C4-2B (cell line): Measurements from ENCODE around the gene KCNAB1.

ENCODE experiments used
- CTCF ChIP-seq: fragments of 450-650 bp; conservative IDR thresholded peaks from 2 replicates; pipeline ENCODE4 v1.5.1; 2017; ENCODE audit warnings: mild to moderate bottlenecking
- ZFX ChIP-seq: fragments of 450-650 bp; IDR thresholded peaks from 2 replicates; pipeline ENCODE4 v1.6.1; 2017

- TF ChIP-seq CTCF: no peak
- no peak for TF ChIP-seq ZFX
Measured at GRCh38 chr3:156576651-156577348, 456.4 kb downstream of the KCNAB1 start.
